HCT116 (cell line): ENCODE measurements around the gene KCNAB2. TPM values are rescaled to one million over a fixed set of nuclear protein-coding genes. Genes with fewer than 3 reads are reported as not detected.

Source experiments
- ATAC-seq: fragments of 200-7000 bp; cut with Tn5 transposase; 2 replicates; pipeline ENCODE4 v1.9.1; 2020; ENCODE audit warnings: mild to moderate bottlenecking, moderate library complexity
- BruUV-seq: library from RNA; stranded (reverse); fragments of 400-500 nt; replicated peaks from 2 replicates; lab custom pipeline; 2021; lab: Mats Ljungman, UMichigan
- CTCF ChIA-PET: fragments of 300-600 bp; sonication (Branson Sonifier 250); formaldehyde crosslinking; loops from one replicate; lab custom pipeline; 2021; ENCODE audit warnings: antibody characterized with exemption; lab: Charles Lee
- POLR2A ChIA-PET: fragments of 300-600, 350-600 bp; sonication (Branson Sonifier 250); formaldehyde crosslinking; loops from one replicate; lab custom pipeline; 2021; ENCODE audit warnings: antibody characterized with exemption; lab: Charles Lee
- RAD21 ChIA-PET, 2 experiments: fragments of 300-600 bp; sonication (Branson Sonifier 250); formaldehyde crosslinking; loops; one replicate each; lab custom pipeline; 2023; ENCODE audit warnings: low total read pairs in 2 of 2; ENCODE audit not compliant: uncharacterized antibody in 2 of 2, unreplicated experiment in 2 of 2, low non-redundant PET in 1 of 2; lab: Charles Lee
- DNase-seq: peaks from one replicate; pipeline ENCODE4 v3.0.0-alpha.2; 2010; ENCODE audit warnings: low read depth, low spot score
- H2AFZ ChIP-seq: fragments of 200-600 bp; shearing (Covaris generic), sonication (generic); 2 replicates; pipeline ENCODE4 v1.6.1; 2017; ENCODE audit warnings: low read depth, mixed run types, mixed read lengths, antibody characterized with exemption, low read length; ENCODE audit not compliant: poor library complexity, severe bottlenecking
- H3K27ac ChIP-seq: 2 replicates; pipeline ENCODE4 v1.5.1; 2012; ENCODE audit warnings: low read depth, low read length
- H3K27me3 ChIP-seq: fragments of 200-600 bp; sonication (generic); 2 replicates; pipeline ENCODE4 v1.6.1; 2016; ENCODE audit warnings: mixed run types, low read length, mixed read lengths; ENCODE audit not compliant: insufficient read depth
- H3K36me3 ChIP-seq, 2 experiments: fragments of 200-500 bp in 1 of 2; fragments of 200-600 bp in 1 of 2; sonication (Bioruptor generic) in 1 of 2; sonication (generic) in 1 of 2; 2 replicates each; pipeline versions ENCODE4 v1.5.1 to v1.6.1; 2014 to 2016; ENCODE audit warnings: low read length in 2 of 2, inconsistent platforms in 1 of 2, mixed read lengths in 1 of 2, mixed run types in 1 of 2; ENCODE audit not compliant: insufficient read depth in 2 of 2, control insufficient read depth in 1 of 2
- H3K4me1 ChIP-seq, 2 experiments: fragments of 200-600 bp in 1 of 2; sonication (generic) in 1 of 2; 2 replicates each; pipeline versions ENCODE4 v1.5.1 to v1.6.1; 2012 to 2017; ENCODE audit warnings: low read length in 2 of 2, inconsistent platforms in 1 of 2, mild to moderate bottlenecking in 1 of 2, mixed read lengths in 1 of 2, mixed run types in 1 of 2, moderate library complexity in 1 of 2; ENCODE audit not compliant: insufficient read depth in 2 of 2, control insufficient read depth in 1 of 2
- H3K4me2 ChIP-seq: fragments of 200-600 bp; sonication (generic); 2 replicates; pipeline ENCODE4 v1.6.1; 2017; ENCODE audit warnings: mixed run types, low read length, mixed read lengths
- H3K4me3 ChIP-seq, 2 experiments: fragments of 200-600 bp in 1 of 2; sonication (generic) in 1 of 2; replicated peaks in 1 of 2; 2 replicates each; pipeline ENCODE4 v1.5.1; 2011 to 2016; ENCODE audit warnings: low read length in 2 of 2, control low read depth in 1 of 2, low read depth in 1 of 2, mild to moderate bottlenecking in 1 of 2, mixed read lengths in 1 of 2, mixed run types in 1 of 2
- H3K79me2 ChIP-seq: fragments of 200-600 bp; sonication (generic); 2 replicates; pipeline ENCODE4 v1.6.1; 2017; ENCODE audit warnings: mild to moderate bottlenecking, mixed run types, low read length, moderate library complexity, mixed read lengths; ENCODE audit not compliant: insufficient read depth
- H3K9ac ChIP-seq: fragments of 200-600 bp; sonication (generic); 2 replicates; pipeline ENCODE4 v1.6.1; 2016; ENCODE audit warnings: low read length, mixed read lengths
- H3K9me2 ChIP-seq: fragments of 200-600 bp; sonication (generic), shearing (Covaris generic); 2 replicates; pipeline ENCODE4 v1.6.1; 2017; ENCODE audit warnings: mixed run types, mild to moderate bottlenecking, moderate library complexity; ENCODE audit not compliant: insufficient read depth
- H3K9me3 ChIP-seq, 2 experiments: fragments of 200-500 bp in 1 of 2; fragments of 200-600 bp in 1 of 2; sonication (Bioruptor generic) in 1 of 2; sonication (generic) in 1 of 2; 2 replicates each; pipeline ENCODE4 v1.6.1; 2014 to 2017; ENCODE audit warnings: low read length in 2 of 2, mixed read lengths in 2 of 2, inconsistent platforms in 1 of 2, low read depth in 1 of 2, mild to moderate bottlenecking in 1 of 2, mixed run types in 1 of 2, moderate library complexity in 1 of 2; ENCODE audit not compliant: control insufficient read depth in 1 of 2, insufficient read depth in 1 of 2
- H4K20me1 ChIP-seq: fragments of 200-600 bp; sonication (generic), shearing (Covaris generic); 2 replicates; pipeline ENCODE4 v1.6.1; 2017; ENCODE audit warnings: mixed run types, mild to moderate bottlenecking, moderate library complexity; ENCODE audit not compliant: insufficient read depth
- EZH2phosphoT487 ChIP-seq: fragments of 200-600 bp; IDR thresholded peaks from 2 replicates; pipeline ENCODE4 v1.6.1; 2018; ENCODE audit warnings: antibody characterized with exemption, borderline replicate concordance
- FOSL1 ChIP-seq: IDR thresholded peaks from 2 replicates; pipeline ENCODE4 v1.6.1; 2012; ENCODE audit warnings: low read depth
- JUND ChIP-seq: IDR thresholded peaks from 2 replicates; pipeline ENCODE4 v1.6.1; 2012
- POLR2A ChIP-seq: IDR thresholded peaks from 2 replicates; pipeline ENCODE4 v1.7.0; 2011; ENCODE audit warnings: borderline replicate concordance; ENCODE audit not compliant: insufficient read depth, insufficient read length; ENCODE audit errors: extremely low read depth
- SRF ChIP-seq: IDR thresholded peaks from 2 replicates; pipeline ENCODE4 v1.6.1; 2012; ENCODE audit warnings: low read depth
- TCF7L2 ChIP-seq: IDR thresholded peaks from 2 replicates; pipeline ENCODE4 v1.7.0; 2011; ENCODE audit warnings: borderline replicate concordance, inconsistent platforms; ENCODE audit not compliant: insufficient read depth, insufficient read length; ENCODE audit errors: extremely low read depth
- intact Hi-C: fragments of 100-400 bp; cut with micrococcal nuclease; formaldehyde crosslinking; loops from 2 replicates; pipeline ENCODE4 v1.10.0; 2022
- total RNA-seq: library from RNA; stranded (reverse); gene quantifications from one replicate; pipeline ENCODE4 v1.2.1, GENCODE V29; 2021; ENCODE audit not compliant: unreplicated experiment
- TF ChIP-seq, protein P1 (sequence below), 3 experiments: fragments of 200-600 bp in 1 of 3; sonication (generic) in 1 of 3; IDR thresholded peaks in 2 of 3; conservative IDR thresholded peaks in 1 of 3; 2 replicates each; pipeline ENCODE4 v1.5.1; 2012 to 2017; ENCODE audit warnings: low read depth in 2 of 3, low read length in 2 of 3, antibody characterized with exemption in 1 of 3, borderline replicate concordance in 1 of 3, control low read depth in 1 of 3, mild to moderate bottlenecking in 1 of 3, mixed read lengths in 1 of 3, mixed run types in 1 of 3, moderate library complexity in 1 of 3; ENCODE audit not compliant: insufficient read depth in 1 of 3
- TF ChIP-seq, protein P2 (sequence below): IDR thresholded peaks from 2 replicates; pipeline ENCODE4 v1.6.1; 2012
- TF ChIP-seq, protein P3 (sequence below): IDR thresholded peaks from 2 replicates; pipeline ENCODE4 v1.6.1; 2012

The KCNAB2 gene
- total RNA-seq, 1 experiment from 2014 or later, result 18.1 TPM

DNA sequence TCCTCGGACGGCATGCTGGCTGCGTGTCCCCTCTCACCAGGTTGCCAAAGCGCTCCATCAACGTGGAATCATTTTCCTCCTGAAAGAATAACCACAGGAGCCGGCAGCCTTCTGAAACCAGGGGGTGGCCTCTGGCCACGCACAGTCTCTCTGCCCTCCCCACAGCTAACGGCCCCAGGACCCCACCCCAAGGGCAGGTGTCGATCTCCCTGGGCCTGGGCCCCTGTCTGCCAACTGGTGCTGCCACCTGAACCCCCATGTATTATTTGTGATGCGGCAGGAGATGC, 46.1 kb downstream of the KCNAB2 start:
- no peaks in the 10 kb centered on the region for H3K9me2 ChIP-seq
- no TSS peak for BruUV-seq
- ChIA-PET RAD21 (no interaction called here), POLR2A (no interaction called here), CTCF (no interaction called here)
- intact Hi-C loops, result no loop called here
- no peaks in the 10 kb centered on the region for H3K36me3 ChIP-seq
- no peak overlapping the region for H3K9ac ChIP-seq
- H3K79me2 ChIP-seq, result no peaks in the 10 kb centered on the region
- no peak for ATAC-seq
- no peak for DNase-seq
- no peaks in the 10 kb centered on the region for H3K9me3 ChIP-seq
- H3K4me1 ChIP-seq, result no peaks in the 10 kb centered on the region
- H4K20me1 ChIP-seq, result no peaks in the 10 kb centered on the region
- no peak overlapping the region for H2AFZ ChIP-seq
- no peak overlapping the region for H3K4me3 ChIP-seq
- no peak for TF ChIP-seq TCF7L2
- TF ChIP-seq FOSL1, result no peak
- TF ChIP-seq POLR2A, result no peak
- H3K27ac ChIP-seq, result no peak overlapping the region
- no peak overlapping the region for H3K4me2 ChIP-seq
- no peaks in the 10 kb centered on the region for H3K27me3 ChIP-seq

DNA sequence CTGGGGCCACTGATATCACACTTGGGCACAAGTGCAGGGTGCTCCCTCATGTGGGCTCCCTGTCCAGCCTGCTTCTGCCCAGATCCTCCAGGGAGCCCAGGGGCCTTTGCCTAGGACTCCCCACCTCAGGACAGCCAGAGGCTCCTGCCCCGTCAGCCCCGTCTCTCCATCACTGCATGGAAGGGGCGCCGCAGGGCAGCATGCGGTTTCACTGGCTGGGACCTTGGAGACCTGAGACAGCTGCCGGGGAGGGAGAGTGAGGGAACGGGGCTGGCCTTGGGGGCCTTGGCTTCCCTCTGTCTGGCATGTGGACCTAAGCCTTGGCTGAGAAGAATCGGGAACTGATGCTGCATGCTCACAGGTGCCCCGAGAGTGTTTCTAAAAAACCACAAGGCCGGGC, 46.5 kb downstream of the KCNAB2 start:
- CTCF ChIA-PET, result no interaction called here
- no peak overlapping the region for H3K4me3 ChIP-seq
- intact Hi-C loops, result no loop called here
- no TSS peak for BruUV-seq
- no peaks in the 10 kb centered on the region for H3K36me3 ChIP-seq
- POLR2A ChIA-PET, result no interaction called here
- H3K9me2 ChIP-seq, result no peaks in the 10 kb centered on the region
- no peak for TF ChIP-seq SRF
- TF ChIP-seq, protein P1, sequence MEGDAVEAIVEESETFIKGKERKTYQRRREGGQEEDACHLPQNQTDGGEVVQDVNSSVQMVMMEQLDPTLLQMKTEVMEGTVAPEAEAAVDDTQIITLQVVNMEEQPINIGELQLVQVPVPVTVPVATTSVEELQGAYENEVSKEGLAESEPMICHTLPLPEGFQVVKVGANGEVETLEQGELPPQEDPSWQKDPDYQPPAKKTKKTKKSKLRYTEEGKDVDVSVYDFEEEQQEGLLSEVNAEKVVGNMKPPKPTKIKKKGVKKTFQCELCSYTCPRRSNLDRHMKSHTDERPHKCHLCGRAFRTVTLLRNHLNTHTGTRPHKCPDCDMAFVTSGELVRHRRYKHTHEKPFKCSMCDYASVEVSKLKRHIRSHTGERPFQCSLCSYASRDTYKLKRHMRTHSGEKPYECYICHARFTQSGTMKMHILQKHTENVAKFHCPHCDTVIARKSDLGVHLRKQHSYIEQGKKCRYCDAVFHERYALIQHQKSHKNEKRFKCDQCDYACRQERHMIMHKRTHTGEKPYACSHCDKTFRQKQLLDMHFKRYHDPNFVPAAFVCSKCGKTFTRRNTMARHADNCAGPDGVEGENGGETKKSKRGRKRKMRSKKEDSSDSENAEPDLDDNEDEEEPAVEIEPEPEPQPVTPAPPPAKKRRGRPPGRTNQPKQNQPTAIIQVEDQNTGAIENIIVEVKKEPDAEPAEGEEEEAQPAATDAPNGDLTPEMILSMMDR (IDR thresholded peaks at IDR 0.05 in 2 of 3, conservative IDR thresholded peaks at IDR 0.05 in 1 of 3; ENCODE audit: borderline replicate concordance in 1 of 3, insufficient read depth in 1 of 3, low read depth in 2 of 3, low read length in 2 of 3), result no peak
- TF ChIP-seq, protein P2, sequence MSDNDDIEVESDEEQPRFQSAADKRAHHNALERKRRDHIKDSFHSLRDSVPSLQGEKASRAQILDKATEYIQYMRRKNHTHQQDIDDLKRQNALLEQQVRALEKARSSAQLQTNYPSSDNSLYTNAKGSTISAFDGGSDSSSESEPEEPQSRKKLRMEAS, result no peak
- no peak for TF ChIP-seq EZH2phosphoT487
- TF ChIP-seq, protein P3, sequence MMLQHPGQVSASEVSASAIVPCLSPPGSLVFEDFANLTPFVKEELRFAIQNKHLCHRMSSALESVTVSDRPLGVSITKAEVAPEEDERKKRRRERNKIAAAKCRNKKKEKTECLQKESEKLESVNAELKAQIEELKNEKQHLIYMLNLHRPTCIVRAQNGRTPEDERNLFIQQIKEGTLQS, result no peak
- no peak for TF ChIP-seq JUND
- no peak overlapping the region for H2AFZ ChIP-seq
- no peak for DNase-seq
- no peak for ATAC-seq
- H3K9ac ChIP-seq, result no peak overlapping the region
- no peak overlapping the region for H3K4me2 ChIP-seq
- H3K79me2 ChIP-seq, result no peaks in the 10 kb centered on the region
- RAD21 ChIA-PET, result no interaction called here
- no peaks in the 10 kb centered on the region for H4K20me1 ChIP-seq
- no peaks in the 10 kb centered on the region for H3K9me3 ChIP-seq
- no peaks in the 10 kb centered on the region for H3K27me3 ChIP-seq
- no peak overlapping the region for H3K27ac ChIP-seq
- H3K4me1 ChIP-seq, result no peaks in the 10 kb centered on the region
